Measurements from ENCODE around the gene DNMT1.
A peak's percentile ranks its signal among the peaks of the same experiment; 100 is the strongest.

Gene DNMT1

DNA sequence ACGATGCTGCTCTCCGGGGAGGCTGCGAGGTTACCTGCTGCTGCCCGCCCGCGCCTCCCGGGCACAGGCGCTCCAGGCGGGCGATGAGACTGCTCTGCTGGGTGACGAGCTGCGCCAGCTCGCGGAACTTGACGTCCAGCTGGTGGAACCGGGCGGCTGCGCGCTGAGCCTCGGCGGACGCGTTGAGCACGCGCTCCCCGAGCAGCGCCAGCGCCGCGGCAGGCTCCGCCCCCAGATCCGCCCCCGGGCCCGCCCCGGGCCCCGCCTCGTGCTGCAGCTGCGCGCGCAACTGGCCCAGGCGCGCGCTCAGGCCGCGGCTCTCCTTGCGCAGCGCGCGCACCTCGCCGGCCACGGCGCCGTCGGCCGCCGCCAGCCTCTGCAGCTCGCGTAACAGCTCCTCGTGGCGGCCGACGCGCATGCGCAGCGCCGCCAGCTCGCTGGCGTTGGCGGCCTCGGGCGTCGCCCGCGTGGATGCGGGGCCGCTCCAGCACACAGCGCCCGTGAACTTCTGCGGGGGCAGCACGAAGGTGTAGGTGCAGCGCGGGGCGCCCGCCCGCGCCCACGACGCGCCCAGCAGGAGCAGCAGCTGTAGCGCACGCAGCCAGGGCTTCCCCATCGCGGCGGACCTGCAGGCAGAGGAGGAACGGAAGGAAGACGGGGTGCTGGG is 98.7 kb downstream of the DNMT1 start:
- H3K4me3 ChIP-seq (ENCODE audit: low read depth, low read length): peak overlapping the region; percentile 40

GRCh38 chr19:10095622-10095947 is 99.2 kb downstream of the DNMT1 start:
- DNase-seq: no peak
- peaks cover 5% of the 10 kb centered on the region for H3K36me3 ChIP-seq (replicated peaks)
- in situ Hi-C loops (cut with HindIII; ENCODE audit: low pct_ligation_motif_present, low sequenced_read_pairs): no loop called here
- H3K27ac ChIP-seq: no peak overlapping the region
- TF ChIP-seq CTCF (IDR thresholded peaks at IDR 0.05; ENCODE audit: low read depth, low read length, missing control alignments): no peak
- H3K4me3 ChIP-seq (ENCODE audit: low read depth, low read length): no peak overlapping the region
- no peaks in the 10 kb centered on the region for H3K27me3 ChIP-seq (replicated peaks)

More for the DNA sequence above, 98.7 kb downstream of the DNMT1 start:
- H3K27me3 ChIP-seq (replicated peaks): no peaks in the 10 kb centered on the region
- TF ChIP-seq CTCF (IDR thresholded peaks at IDR 0.05; ENCODE audit: low read depth, low read length, missing control alignments): no peak
- no peak overlapping the region for H3K27ac ChIP-seq
- peaks cover 5% of the 10 kb centered on the region for H3K36me3 ChIP-seq (replicated peaks)
- in situ Hi-C loops (cut with HindIII; ENCODE audit: low pct_ligation_motif_present, low sequenced_read_pairs): no loop called here
- peak; percentile 73 for DNase-seq

DNA sequence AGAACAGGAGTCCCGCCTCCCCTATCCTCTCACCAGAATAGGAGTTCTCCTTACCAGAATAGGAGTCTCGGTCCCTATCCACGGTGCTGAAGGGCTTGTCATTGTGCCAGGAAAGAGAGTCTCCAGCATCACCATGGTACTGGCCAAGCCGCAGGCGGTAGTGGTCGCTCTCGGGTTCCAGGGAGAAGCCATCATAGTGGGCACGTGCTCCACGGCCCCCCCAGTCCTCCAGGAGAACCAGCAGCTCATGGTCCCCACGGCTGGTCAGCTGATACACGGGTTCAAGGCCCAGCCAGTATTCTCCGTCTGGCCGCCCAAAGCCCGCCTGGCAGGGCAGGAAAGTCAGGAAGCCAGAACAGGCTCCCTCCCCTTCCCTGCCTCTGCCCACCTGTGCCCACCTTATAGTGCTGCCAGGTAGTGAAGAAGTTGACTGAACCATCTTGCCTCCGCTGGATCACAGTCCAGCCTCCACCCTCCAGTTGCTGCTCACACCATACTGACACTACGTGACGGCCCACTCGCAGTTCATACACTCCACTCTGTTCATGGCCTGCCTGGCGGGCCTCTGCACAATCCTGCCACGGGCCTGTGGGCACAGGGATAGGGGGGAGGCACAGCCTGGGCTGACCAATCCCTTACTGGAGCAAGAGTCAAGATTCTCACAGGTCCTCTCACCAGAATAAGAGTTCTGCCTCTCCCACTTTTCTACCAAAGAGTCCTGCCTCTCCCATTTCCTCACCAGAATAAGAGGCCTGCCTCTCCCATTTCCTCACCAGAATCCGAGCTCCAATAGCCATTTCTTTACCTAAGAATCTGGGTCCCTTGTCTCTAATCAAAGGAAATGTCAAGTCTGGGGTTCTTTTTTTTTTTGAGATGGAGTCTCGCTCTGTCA is 101.2 kb downstream of the DNMT1 start:
- TF ChIP-seq CTCF (IDR thresholded peaks at IDR 0.05; ENCODE audit: low read depth, low read length, missing control alignments): no peak
- in situ Hi-C loops (cut with HindIII; ENCODE audit: low pct_ligation_motif_present, low sequenced_read_pairs): no loop called here
- Histone ChIP-seq H3K27me3 (replicated peaks) (no peaks in the 10 kb centered on the region), H3K27ac (no peak overlapping the region), H3K4me3 (ENCODE audit: low read depth, low read length) (no peak overlapping the region), H3K36me3 (replicated peaks) (peaks cover 18% of the 10 kb centered on the region)
- DNase-seq: no peak

- Histone ChIP-seq H3K27me3 (replicated peaks) (no peaks in the 10 kb centered on the region), H3K27ac (no peak overlapping the region), H3K36me3 (replicated peaks) (peaks cover 18% of the 10 kb centered on the region), H3K4me3 (ENCODE audit: low read depth, low read length) (no peak overlapping the region)
- TF ChIP-seq CTCF (IDR thresholded peaks at IDR 0.05; ENCODE audit: low read depth, low read length, missing control alignments): no peak
- in situ Hi-C loops (cut with HindIII; ENCODE audit: low pct_ligation_motif_present, low sequenced_read_pairs): no loop called here
- no peak for DNase-seq
Measured at GRCh38 chr19:10092648-10093294, 102.0 kb downstream of the DNMT1 start.

DNA sequence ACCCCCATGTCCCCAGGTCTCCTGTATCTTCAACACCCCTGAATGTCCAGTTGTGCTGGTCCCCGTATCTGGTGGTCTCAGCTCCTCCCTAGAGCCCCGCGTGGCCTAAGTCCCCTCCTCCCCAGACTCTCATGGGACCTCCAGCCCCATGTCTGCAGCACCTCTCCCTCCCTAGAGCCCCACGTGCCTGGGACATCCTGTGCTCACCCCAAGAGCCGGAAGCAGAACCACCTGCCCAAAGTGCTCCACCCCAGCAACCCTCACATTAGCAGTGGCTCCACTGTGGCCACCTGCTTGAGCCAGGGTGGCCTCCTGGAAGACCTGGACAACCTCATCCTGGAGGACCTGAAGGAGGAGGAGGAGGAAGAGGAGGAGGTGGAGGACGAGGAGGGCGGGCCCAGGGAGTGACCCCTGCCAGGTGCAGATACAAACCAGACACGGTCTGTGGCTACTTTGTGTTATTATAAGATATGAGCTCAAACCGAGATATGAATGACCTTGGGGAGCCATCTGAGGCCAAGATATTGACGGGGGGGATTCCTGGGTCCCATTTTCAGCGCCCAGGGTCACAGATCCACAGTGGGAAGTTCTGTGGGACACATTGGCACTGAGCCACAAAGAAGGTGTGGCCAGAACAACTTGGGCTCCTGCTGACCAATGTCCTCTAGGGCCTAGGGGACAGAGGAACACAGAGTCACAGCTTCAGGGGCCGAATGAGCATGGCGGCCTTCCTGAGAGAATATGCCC is 102.7 kb downstream of the DNMT1 start:
- Histone ChIP-seq H3K4me3 (ENCODE audit: low read depth, low read length) (no peak overlapping the region), H3K27ac (no peak overlapping the region), H3K36me3 (replicated peaks) (peaks cover 18% of the 10 kb centered on the region), H3K27me3 (replicated peaks) (no peaks in the 10 kb centered on the region)
- no peak for DNase-seq
- TF ChIP-seq CTCF (IDR thresholded peaks at IDR 0.05; ENCODE audit: low read depth, low read length, missing control alignments): no peak
- in situ Hi-C loops (cut with HindIII; ENCODE audit: low pct_ligation_motif_present, low sequenced_read_pairs): no loop called here
